Left lung (tissue), 10 donors: ENCODE measurements around the gene PDK2. TPM values are rescaled to one million over a fixed set of nuclear protein-coding genes. Genes with fewer than 3 reads are reported as not detected.

ENCODE experiments used
- ATAC-seq: fragments of 200-7000 bp; cut with Tn5 transposase; one replicate; pipeline ENCODE4 v1.9.1; 2020; ENCODE audit warnings: moderate library complexity
- DNase-seq, 4 donors: peaks; one replicate each; pipeline ENCODE4 v3.0.0-alpha.2; 2013 to 2020
- H3K27ac ChIP-seq, 2 donors: fragments of 200-600 bp; sonication (generic) in 1 of 2; one replicate each; pipeline versions ENCODE4 v1.5.0 to v1.8.0; 2020 to 2021
- H3K27me3 ChIP-seq, 2 donors: fragments of 200-600 bp; sonication (generic) in 1 of 2; one replicate each; pipeline versions ENCODE4 v1.5.0 to v1.8.0; 2020 to 2021
- H3K36me3 ChIP-seq, 2 donors: fragments of 200-600 bp; sonication (generic) in 1 of 2; one replicate each; pipeline versions ENCODE4 v1.5.0 to v1.8.0; 2020 to 2021
- H3K4me1 ChIP-seq, 2 donors: fragments of 200-600 bp; one replicate each; pipeline ENCODE4 v1.8.0; 2021
- H3K4me3 ChIP-seq, 2 donors: fragments of 200-600 bp; sonication (generic) in 1 of 2; one replicate each; pipeline versions ENCODE4 v1.5.0 to v1.8.0; 2020 to 2021; ENCODE audit warnings: mild to moderate bottlenecking in 1 of 2
- H3K9me3 ChIP-seq, 2 donors: fragments of 200-600 bp; sonication (generic) in 1 of 2; one replicate each; pipeline versions ENCODE4 v1.5.0 to v1.8.0; 2020 to 2021
- intact Hi-C, 2 donors: fragments of 100-400 bp; cut with DNase I; formaldehyde crosslinking; loops; one replicate each; pipeline versions ENCODE4 v1.11.2 to v1.14.2; 2022
- polyA plus RNA-seq, 6 donors: library from polyadenylated mRNA; unstranded; fragments of 120-200 nt; gene quantifications; one replicate each; pipeline ENCODE4 v1.2.1, GENCODE V29; 2013; ENCODE audit not compliant: insufficient read length in 6 of 6
- total RNA-seq, 2 donors: library from RNA; stranded (reverse); fragmentation: NEBNext Ultra II Directional; extraction: Animal tissue kit (Norgen Biotek cat#: 25700); gene quantifications; one replicate each; pipeline ENCODE4 v1.2.1, GENCODE V29; 2021
- TF ChIP-seq, protein P1 (sequence below), 2 donors: fragments of 200-600 bp; sonication (generic) in 1 of 2; IDR thresholded peaks; one replicate each; pipeline versions ENCODE4 v1.5.0 to v1.8.0; 2021; ENCODE audit warnings: antibody characterized with exemption in 2 of 2
- donor health status: DM: no; HTN: yes; CAD: no.
- donor health status: DM: no; HTN: no; CAD: no.

The PDK2 gene
- total and polyA plus RNA-seq, 8 donors, result 20.7 to 83.8 (median 67.4) TPM

DNA sequence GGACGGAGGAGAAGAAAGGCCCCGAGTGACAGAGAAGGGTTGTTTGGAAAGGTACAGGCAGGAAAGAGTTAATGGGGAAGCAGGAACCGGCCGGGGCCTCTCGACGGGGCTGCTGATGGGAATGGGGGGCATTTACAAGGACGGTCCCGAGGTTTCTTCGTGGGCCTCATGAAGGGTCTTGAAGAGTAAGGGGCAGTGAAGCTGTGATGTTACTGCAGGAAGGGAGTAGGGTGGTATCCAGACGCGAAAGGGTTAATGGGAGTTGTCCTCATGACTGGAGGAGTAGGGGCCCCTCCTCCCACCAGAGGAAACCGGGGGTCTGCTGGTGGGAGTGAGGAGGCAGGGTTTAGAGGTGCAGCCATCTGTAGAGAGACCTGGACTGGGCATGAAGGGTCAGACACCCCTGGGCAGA is 481 bp downstream of the PDK2 start:
- Histone ChIP-seq H3K36me3 (peaks cover 0 to 18% of the 10 kb centered on the region in 2 donors), H3K27me3 (no peaks in the 10 kb centered on the region), H3K4me3 (peak overlapping the region; percentile 78 to 91), H3K4me1 (peaks cover 5 to 21% of the 10 kb centered on the region in 2 donors), H3K9me3 (no peaks in the 10 kb centered on the region), H3K27ac (peak overlapping the region; percentile 65 to 78)
- DNase-seq, result peak in 1 of 4 donors; percentile 33
- no peak for ATAC-seq
- TF ChIP-seq, protein P1, sequence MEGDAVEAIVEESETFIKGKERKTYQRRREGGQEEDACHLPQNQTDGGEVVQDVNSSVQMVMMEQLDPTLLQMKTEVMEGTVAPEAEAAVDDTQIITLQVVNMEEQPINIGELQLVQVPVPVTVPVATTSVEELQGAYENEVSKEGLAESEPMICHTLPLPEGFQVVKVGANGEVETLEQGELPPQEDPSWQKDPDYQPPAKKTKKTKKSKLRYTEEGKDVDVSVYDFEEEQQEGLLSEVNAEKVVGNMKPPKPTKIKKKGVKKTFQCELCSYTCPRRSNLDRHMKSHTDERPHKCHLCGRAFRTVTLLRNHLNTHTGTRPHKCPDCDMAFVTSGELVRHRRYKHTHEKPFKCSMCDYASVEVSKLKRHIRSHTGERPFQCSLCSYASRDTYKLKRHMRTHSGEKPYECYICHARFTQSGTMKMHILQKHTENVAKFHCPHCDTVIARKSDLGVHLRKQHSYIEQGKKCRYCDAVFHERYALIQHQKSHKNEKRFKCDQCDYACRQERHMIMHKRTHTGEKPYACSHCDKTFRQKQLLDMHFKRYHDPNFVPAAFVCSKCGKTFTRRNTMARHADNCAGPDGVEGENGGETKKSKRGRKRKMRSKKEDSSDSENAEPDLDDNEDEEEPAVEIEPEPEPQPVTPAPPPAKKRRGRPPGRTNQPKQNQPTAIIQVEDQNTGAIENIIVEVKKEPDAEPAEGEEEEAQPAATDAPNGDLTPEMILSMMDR (IDR thresholded peaks at IDR 0.05), result no peak
- intact Hi-C loops, result no loop called here

DNA sequence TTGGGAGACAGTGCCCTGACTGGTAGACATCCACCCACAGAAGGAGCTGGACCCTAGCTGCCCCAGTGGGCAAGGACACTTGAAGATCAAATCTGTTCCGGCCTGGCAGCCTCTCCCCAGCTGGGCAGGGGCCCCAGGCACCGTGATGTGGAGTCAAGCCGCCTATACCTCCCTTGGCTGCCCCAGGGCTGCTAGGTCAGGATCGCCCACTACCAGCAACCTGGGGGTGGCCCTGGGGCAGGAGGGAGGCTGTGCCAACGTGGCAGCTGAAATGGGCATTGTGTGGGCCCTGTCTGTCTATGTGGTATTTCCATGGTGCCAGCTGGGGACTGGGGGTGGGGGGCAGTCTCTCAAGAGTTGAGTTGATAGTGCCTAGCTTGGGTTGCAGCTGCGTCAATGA is 941 bp downstream of the PDK2 start:
- intact Hi-C loops, result no loop called here
- H3K27ac ChIP-seq, result peak overlapping the region in 1 of 2 donors; percentile 78

GRCh38 chr17:50096758-50097157 is 1.6 kb downstream of the PDK2 start:
- intact Hi-C loops, result no loop called here
- no peaks in the 10 kb centered on the region for H3K9me3 ChIP-seq
- H3K36me3 ChIP-seq, result peaks cover 0 to 12% of the 10 kb centered on the region in 2 donors
- H3K4me1 ChIP-seq, result peaks cover 5 to 31% of the 10 kb centered on the region in 2 donors
- TF ChIP-seq, protein P1 (IDR thresholded peaks at IDR 0.05), result no peak
- no peak overlapping the region for H3K27ac ChIP-seq
- DNase-seq, result no peak
- H3K27me3 ChIP-seq, result no peaks in the 10 kb centered on the region
- H3K4me3 ChIP-seq, result no peak overlapping the region
- no peak for ATAC-seq

More for the DNA sequence above, 941 bp downstream of the PDK2 start:
- Histone ChIP-seq H3K4me3 (peak overlapping the region; percentile 78 to 91), H3K9me3 (no peaks in the 10 kb centered on the region), H3K36me3 (peaks cover 0 to 15% of the 10 kb centered on the region in 2 donors), H3K27me3 (no peaks in the 10 kb centered on the region), H3K4me1 (peaks cover 5 to 24% of the 10 kb centered on the region in 2 donors)
- DNase-seq (no peak), ATAC-seq (no peak)
- TF ChIP-seq, protein P1 (IDR thresholded peaks at IDR 0.05), result no peak

- DNase-seq (no peak), ATAC-seq (no peak)
- no peak overlapping the region for H3K4me3 ChIP-seq
- H3K27me3 ChIP-seq, result no peaks in the 10 kb centered on the region
- peaks cover 5 to 34% of the 10 kb centered on the region in 2 donors for H3K4me1 ChIP-seq
- TF ChIP-seq, protein P1 (IDR thresholded peaks at IDR 0.05), result no peak
- intact Hi-C loops, result no loop called here
- no peak overlapping the region for H3K27ac ChIP-seq
- peaks cover 0 to 12% of the 10 kb centered on the region in 2 donors for H3K36me3 ChIP-seq
- no peaks in the 10 kb centered on the region for H3K9me3 ChIP-seq
Measured at GRCh38 chr17:50097455-50097854, 2.3 kb downstream of the PDK2 start.

DNA sequence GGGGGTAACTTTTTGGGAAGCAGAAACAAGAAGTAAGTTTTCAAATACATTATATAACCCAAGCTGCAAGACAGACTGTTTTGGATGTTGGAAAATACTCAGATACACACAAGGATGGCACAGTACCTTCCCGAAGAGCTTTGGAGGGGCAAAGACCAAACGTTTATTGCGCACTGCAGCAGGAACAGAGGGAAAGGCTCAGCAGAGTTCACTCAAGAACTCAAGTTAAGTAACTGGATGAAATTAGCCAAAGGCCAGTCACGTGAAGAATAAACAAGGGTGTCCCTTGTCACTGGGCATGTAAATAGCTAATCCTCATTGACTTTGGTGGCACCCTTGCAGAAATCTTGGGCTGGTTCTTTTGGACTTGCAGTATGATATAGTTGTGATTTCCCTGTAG is 2.8 kb downstream of the PDK2 start:
- TF ChIP-seq, protein P1 (IDR thresholded peaks at IDR 0.05), result no peak
- no peak overlapping the region for H3K4me3 ChIP-seq
- H3K4me1 ChIP-seq, result peaks cover 5 to 34% of the 10 kb centered on the region in 2 donors
- no peak for DNase-seq
- no peaks in the 10 kb centered on the region for H3K9me3 ChIP-seq
- H3K36me3 ChIP-seq, result peaks cover 0 to 12% of the 10 kb centered on the region in 2 donors
- H3K27me3 ChIP-seq, result no peaks in the 10 kb centered on the region
- H3K27ac ChIP-seq, result no peak overlapping the region
- intact Hi-C loops, result no loop called here
- ATAC-seq, result no peak
